HEK293 (cell line): ENCODE data around the gene TNFRSF18.

Experiments
- CTCF ChIP-seq: fragments of 450-650 bp; formaldehyde crosslinking; IDR thresholded peaks from 2 replicates; pipeline ENCODE4 v1.5.1; 2016; ENCODE audit warnings: missing biosample characterization, missing genetic modification characterization
- KLF7 ChIP-seq: fragments of 450-650 bp; formaldehyde crosslinking; IDR thresholded peaks from 2 replicates; pipeline ENCODE4 v1.5.1; 2016; ENCODE audit warnings: missing biosample characterization, missing genetic modification characterization, borderline replicate concordance
- KLF9 ChIP-seq: fragments of 450-650 bp; formaldehyde crosslinking; IDR thresholded peaks from 2 replicates; pipeline ENCODE4 v1.5.1; 2016; ENCODE audit warnings: missing biosample characterization, missing genetic modification characterization, low read depth
- TCF7L2 ChIP-seq: IDR thresholded peaks from 2 replicates; pipeline ENCODE4 v1.6.1; 2011; ENCODE audit warnings: low read depth, mild to moderate bottlenecking, inconsistent platforms, low read length, moderate library complexity, borderline replicate concordance
- ZNF701 ChIP-seq: fragments of 450-650 bp; formaldehyde crosslinking; IDR thresholded peaks from 2 replicates; pipeline ENCODE4 v1.5.1; 2016; ENCODE audit warnings: missing biosample characterization, missing genetic modification characterization

- TF ChIP-seq CTCF: no peak
- TF ChIP-seq KLF7: no peak
- TF ChIP-seq ZNF701 (tag by site-specific recombination): no peak
- no peak for TF ChIP-seq KLF9
- TF ChIP-seq TCF7L2: no peak
These were observed 10.6 kb upstream of the TNFRSF18 start for GRCh38 chr1:1216770-1217620.
